ENCODE measurements around the gene STXBP4. TPM values are rescaled to one million over a fixed set of nuclear protein-coding genes. Genes with fewer than 3 reads are reported as not detected.
"Not testable (repeated sequence)": the region's sequence is repeated elsewhere in the genome, so short reads cannot be mapped to it uniquely, and the experiment has no call there.

Gene STXBP4
- total RNA-seq, 4 donors from 2014 or later: 15.4 to 22.6 (median 19.8) TPM

DNA sequence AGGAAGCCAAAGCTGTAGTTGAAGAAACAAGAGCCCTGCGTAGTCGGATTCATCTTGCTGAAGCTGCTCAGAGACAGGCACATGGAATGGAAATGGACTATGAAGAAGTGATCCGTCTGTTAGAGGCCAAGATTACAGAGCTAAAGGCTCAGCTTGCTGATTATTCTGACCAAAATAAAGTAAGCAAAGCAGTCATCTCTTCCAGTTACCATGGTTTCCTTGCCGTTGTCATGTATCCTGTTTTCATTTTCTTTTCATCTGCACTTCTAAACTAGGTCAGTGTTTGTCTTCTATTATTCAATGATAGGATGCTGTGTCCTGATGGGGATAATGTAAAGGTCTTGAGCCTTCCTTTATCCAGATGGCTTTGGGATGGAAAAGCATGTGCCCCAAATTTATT lies 104.3 kb downstream of the STXBP4 start:
- Histone ChIP-seq H3K4me1 (peaks cover 0 to 16% (median 14%) of the 10 kb centered on the region in 4 donors), H3K36me3 (peaks cover 0 to 11% (median 0%) of the 10 kb centered on the region in 4 donors), H3K27me3 (no peaks in the 10 kb centered on the region), H3K9me3 (no peaks in the 10 kb centered on the region), H3K4me3 (no peak overlapping the region), H3K27ac (replicated peaks in 1 of 4) (no peak overlapping the region)
- TF ChIP-seq POLR2A (IDR thresholded peaks at IDR 0.05; ENCODE audit: low read depth) (no peak), EP300 (IDR thresholded peaks at IDR 0.05) (no peak), POLR2AphosphoS5 (IDR thresholded peaks at IDR 0.05) (no peak)
- TF ChIP-seq, protein P1, sequence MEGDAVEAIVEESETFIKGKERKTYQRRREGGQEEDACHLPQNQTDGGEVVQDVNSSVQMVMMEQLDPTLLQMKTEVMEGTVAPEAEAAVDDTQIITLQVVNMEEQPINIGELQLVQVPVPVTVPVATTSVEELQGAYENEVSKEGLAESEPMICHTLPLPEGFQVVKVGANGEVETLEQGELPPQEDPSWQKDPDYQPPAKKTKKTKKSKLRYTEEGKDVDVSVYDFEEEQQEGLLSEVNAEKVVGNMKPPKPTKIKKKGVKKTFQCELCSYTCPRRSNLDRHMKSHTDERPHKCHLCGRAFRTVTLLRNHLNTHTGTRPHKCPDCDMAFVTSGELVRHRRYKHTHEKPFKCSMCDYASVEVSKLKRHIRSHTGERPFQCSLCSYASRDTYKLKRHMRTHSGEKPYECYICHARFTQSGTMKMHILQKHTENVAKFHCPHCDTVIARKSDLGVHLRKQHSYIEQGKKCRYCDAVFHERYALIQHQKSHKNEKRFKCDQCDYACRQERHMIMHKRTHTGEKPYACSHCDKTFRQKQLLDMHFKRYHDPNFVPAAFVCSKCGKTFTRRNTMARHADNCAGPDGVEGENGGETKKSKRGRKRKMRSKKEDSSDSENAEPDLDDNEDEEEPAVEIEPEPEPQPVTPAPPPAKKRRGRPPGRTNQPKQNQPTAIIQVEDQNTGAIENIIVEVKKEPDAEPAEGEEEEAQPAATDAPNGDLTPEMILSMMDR (IDR thresholded peaks at IDR 0.05): no peak
- 73% methylated on average over 4 of the region's 4 CpGs for WGBS
- no peak for DNase-seq (ENCODE audit: extremely low spot score)
- intact Hi-C loops (cut with DNase I): no loop called here

DNA sequence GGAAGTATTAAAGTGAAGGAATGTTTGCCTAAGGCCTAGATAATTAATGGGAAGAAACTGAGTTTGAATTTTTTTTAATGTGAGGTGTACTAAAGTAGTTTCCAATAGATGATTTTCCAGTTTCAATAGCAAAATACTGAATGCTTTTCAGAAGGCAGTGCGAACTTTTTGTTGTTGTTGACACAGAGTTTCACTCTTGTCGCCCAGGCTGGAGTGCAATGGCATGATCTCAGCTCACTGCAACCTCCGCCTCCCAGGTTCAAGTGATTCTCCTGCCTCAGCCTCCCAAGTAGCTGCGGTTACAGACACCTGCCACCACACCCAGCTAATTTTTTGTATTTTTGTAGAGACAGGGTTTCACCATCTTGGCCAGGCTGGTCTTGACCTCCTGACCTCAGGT lies 104.9 kb downstream of the STXBP4 start:
- H3K9me3 ChIP-seq; DNase-seq (ENCODE audit: extremely low spot score); H3K27ac ChIP-seq (replicated peaks in 1 of 4); H3K4me3 ChIP-seq; intact Hi-C loops (cut with DNase I); H3K27me3 ChIP-seq: not testable (repeated sequence)
- 96% methylated on average over 4 of the region's 4 CpGs for WGBS
- Histone ChIP-seq H3K4me1 (peaks cover 0 to 16% (median 14%) of the 10 kb centered on the region in 4 donors), H3K36me3 (peaks cover 0 to 11% (median 0%) of the 10 kb centered on the region in 4 donors)

DNA sequence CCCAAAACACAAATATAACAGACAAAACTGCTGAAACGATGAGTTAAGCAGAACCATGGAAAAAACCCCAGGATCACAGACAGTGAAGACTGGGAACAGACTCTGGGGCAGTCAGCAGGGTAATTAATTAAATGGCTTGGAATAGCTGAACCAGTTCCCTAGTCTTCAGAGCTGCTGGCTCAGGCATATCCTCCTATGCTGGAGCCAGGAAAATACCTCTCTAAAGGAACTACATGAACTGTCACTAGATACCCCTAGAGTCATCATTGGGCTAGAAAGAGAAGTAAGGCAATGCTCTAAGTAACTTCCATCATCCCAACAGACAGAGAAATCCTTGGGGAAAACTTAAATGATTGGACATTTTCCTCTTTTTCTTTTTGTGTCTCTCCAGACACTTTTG lies 113.0 kb downstream of the STXBP4 start:
- 60% methylated on average over 1 of the region's 1 CpG for WGBS
- no peak for TF ChIP-seq POLR2A (IDR thresholded peaks at IDR 0.05; ENCODE audit: low read depth)
- TF ChIP-seq, protein P1 (IDR thresholded peaks at IDR 0.05): no peak
- no peak for TF ChIP-seq EP300 (IDR thresholded peaks at IDR 0.05)
- DNase-seq (ENCODE audit: extremely low spot score): no peak
- Histone ChIP-seq H3K27me3 (no peaks in the 10 kb centered on the region), H3K36me3 (peaks cover 0 to 32% (median 10%) of the 10 kb centered on the region in 4 donors), H3K4me3 (no peak overlapping the region), H3K9me3 (no peaks in the 10 kb centered on the region), H3K27ac (replicated peaks in 1 of 4) (no peak overlapping the region), H3K4me1 (peaks cover 0 to 1% (median 0%) of the 10 kb centered on the region in 4 donors)
- intact Hi-C loops (cut with DNase I): no loop called here

DNA sequence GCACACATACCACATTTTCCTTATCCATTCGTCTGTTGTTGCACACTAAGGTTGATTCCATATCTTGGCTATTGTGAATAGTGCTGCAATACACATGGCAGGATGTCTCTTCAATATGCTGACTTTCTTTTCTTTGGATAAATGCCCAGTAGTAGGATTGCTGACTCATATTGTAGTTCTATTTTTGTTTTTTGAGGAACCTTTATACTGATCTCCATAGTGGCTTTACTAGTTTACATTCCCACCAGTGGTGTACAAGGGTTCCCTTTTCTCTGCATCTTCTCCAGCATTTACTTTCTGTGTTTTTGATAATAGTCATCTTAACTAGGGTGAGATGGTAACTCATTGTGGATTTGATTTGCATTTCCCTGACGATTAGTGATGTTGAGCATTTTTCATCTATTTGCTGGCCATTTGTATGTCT lies 118.1 kb downstream of the STXBP4 start:
- Histone ChIP-seq H3K27ac (replicated peaks in 1 of 4) (no peak overlapping the region), H3K9me3 (no peaks in the 10 kb centered on the region), H3K4me3 (no peak overlapping the region), H3K36me3 (peaks cover 0 to 23% (median 5%) of the 10 kb centered on the region in 4 donors), H3K4me1 (peaks cover 0 to 6% (median 2%) of the 10 kb centered on the region in 4 donors), H3K27me3 (no peaks in the 10 kb centered on the region)
- no peak for TF ChIP-seq POLR2A (IDR thresholded peaks at IDR 0.05; ENCODE audit: low read depth)
- TF ChIP-seq, protein P1 (IDR thresholded peaks at IDR 0.05): no peak
- no peak for TF ChIP-seq POLR2AphosphoS5 (IDR thresholded peaks at IDR 0.05)
- TF ChIP-seq EP300 (IDR thresholded peaks at IDR 0.05): no peak
- no peak for DNase-seq (ENCODE audit: extremely low spot score)
- intact Hi-C loops (cut with DNase I): no loop called here
- 61% methylated on average over 2 of the region's 2 CpGs for WGBS

DNA sequence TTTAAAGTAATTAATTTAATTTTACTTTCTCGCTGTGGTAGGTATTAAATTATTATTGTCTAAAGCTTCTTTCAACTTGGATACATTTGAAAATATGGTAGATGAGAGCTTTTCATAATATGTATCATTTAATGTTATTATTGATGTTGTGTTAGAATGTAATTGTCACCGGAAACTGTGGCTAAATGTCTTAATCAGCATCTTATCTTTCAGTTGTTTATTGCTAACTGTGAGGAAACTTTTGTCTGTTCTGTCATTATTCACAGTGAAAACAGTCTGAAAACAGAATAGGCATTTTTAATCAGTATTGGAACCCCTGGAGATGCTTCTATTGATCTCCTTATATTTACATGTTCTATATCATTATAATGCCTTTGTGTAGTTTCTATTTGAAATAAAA lies 120.7 kb downstream of the STXBP4 start:
- Histone ChIP-seq H3K9me3 (no peaks in the 10 kb centered on the region), H3K4me3 (no peak overlapping the region), H3K27me3 (no peaks in the 10 kb centered on the region), H3K36me3 (peaks cover 0 to 4% (median 0%) of the 10 kb centered on the region in 4 donors), H3K4me1 (peaks cover 0 to 6% (median 2%) of the 10 kb centered on the region in 4 donors), H3K27ac (replicated peaks in 1 of 4) (no peak overlapping the region)
- TF ChIP-seq, protein P1 (IDR thresholded peaks at IDR 0.05): no peak
- TF ChIP-seq EP300 (IDR thresholded peaks at IDR 0.05) (no peak), POLR2AphosphoS5 (IDR thresholded peaks at IDR 0.05) (no peak), POLR2A (IDR thresholded peaks at IDR 0.05; ENCODE audit: low read depth) (no peak)
- DNase-seq (ENCODE audit: extremely low spot score): no peak
- intact Hi-C loops (cut with DNase I): no loop called here
- 96% methylated on average over 2 of the region's 2 CpGs for WGBS
